GM23338 (cell line): ENCODE data around the gene CD2. TPM values are rescaled to one million over a fixed set of nuclear protein-coding genes. Genes with fewer than 3 reads are reported as not detected.

Experiments used
- ATAC-seq: fragments of 200-7000 bp; cut with Tn5 transposase; 3 replicates; pipeline ENCODE4 v1.9.1; 2020
- DNase-seq: peaks from one replicate; pipeline ENCODE4 v3.0.0-alpha.2; 2015; ENCODE audit warnings: low spot score
- H2AFZ ChIP-seq: fragments of 200-600 bp; sonication (generic); 2 replicates; pipeline ENCODE4 v1.8.0; 2016; ENCODE audit warnings: antibody characterized with exemption, mild to moderate bottlenecking, moderate library complexity
- H3F3A ChIP-seq: fragments of 200-600 bp; sonication (generic); replicated peaks from 2 replicates; pipeline ENCODE4 v1.8.0; 2017; ENCODE audit warnings: antibody characterized with exemption, mixed run types, low read depth
- H3K27ac ChIP-seq: fragments of 200-600 bp; sonication (generic); 2 replicates; pipeline ENCODE4 v1.6.1; 2016; ENCODE audit warnings: low read depth
- H3K27me3 ChIP-seq: fragments of 200-600 bp; sonication (generic); 2 replicates; pipeline ENCODE4 v1.8.0; 2016; ENCODE audit warnings: mild to moderate bottlenecking, mixed run types, moderate library complexity; ENCODE audit not compliant: insufficient read depth
- H3K36me3 ChIP-seq: fragments of 200-600 bp; sonication (generic); 2 replicates; pipeline ENCODE4 v1.8.0; 2016; ENCODE audit warnings: mild to moderate bottlenecking; ENCODE audit not compliant: insufficient read depth
- H3K4me1 ChIP-seq: fragments of 200-600 bp; sonication (generic); 2 replicates; pipeline ENCODE4 v1.8.0; 2016; ENCODE audit warnings: mild to moderate bottlenecking, moderate library complexity; ENCODE audit not compliant: insufficient read depth
- H3K4me2 ChIP-seq: fragments of 200-600 bp; sonication (generic); 2 replicates; pipeline ENCODE4 v1.7.1; 2017; ENCODE audit warnings: mixed run types
- H3K4me3 ChIP-seq: fragments of 200-600 bp; sonication (generic); 2 replicates; pipeline ENCODE4 v1.6.1; 2016; ENCODE audit warnings: mixed run types
- H3K79me2 ChIP-seq: fragments of 200-600 bp; sonication (generic); replicated peaks from 2 replicates; pipeline ENCODE4 v1.8.0; 2017; ENCODE audit warnings: mild to moderate bottlenecking; ENCODE audit not compliant: insufficient read depth
- H3K9me2 ChIP-seq: fragments of 200-600 bp; sonication (generic); 2 replicates; pipeline ENCODE4 v1.8.0; 2017; ENCODE audit not compliant: insufficient read depth
- H4K20me1 ChIP-seq: fragments of 200-600 bp; sonication (generic); replicated peaks from 2 replicates; pipeline ENCODE4 v1.8.0; 2017; ENCODE audit warnings: mild to moderate bottlenecking; ENCODE audit not compliant: insufficient read depth
- H3K27ac Mint-ChIP-seq: 2 replicates; pipeline ENCODE4 v1.8.0; 2020; ENCODE audit warnings: inconsistent platforms, mild to moderate bottlenecking, moderate library complexity, mixed read lengths
- H3K27me3 Mint-ChIP-seq: 3 replicates; pipeline ENCODE4 v1.8.0; 2022; ENCODE audit warnings: low read depth, mild to moderate bottlenecking, moderate library complexity, mixed read lengths, inconsistent platforms; ENCODE audit not compliant: insufficient read depth, poor library complexity
- H3K36me3 Mint-ChIP-seq: 3 replicates; pipeline ENCODE4 v1.8.0; 2021; ENCODE audit warnings: low read depth, mild to moderate bottlenecking, inconsistent platforms, moderate library complexity, mixed read lengths
- H3K4me1 Mint-ChIP-seq: 3 replicates; pipeline ENCODE4 v1.8.0; 2020; ENCODE audit warnings: mild to moderate bottlenecking, inconsistent platforms, mixed read lengths
- H3K4me3 Mint-ChIP-seq: 3 replicates; pipeline ENCODE4 v1.8.0; 2021; ENCODE audit warnings: moderate library complexity, mild to moderate bottlenecking, inconsistent platforms, mixed read lengths
- H3K9me3 Mint-ChIP-seq: 3 replicates; pipeline ENCODE4 v1.8.0; 2020; ENCODE audit warnings: moderate library complexity, mild to moderate bottlenecking, inconsistent platforms, mixed read lengths
- CREB1 ChIP-seq: fragments of 250-450 bp; sonication (Bioruptor Pico); IDR thresholded peaks from 2 replicates; pipeline ENCODE4 v1.5.0; 2020; ENCODE audit warnings: low read depth, mild to moderate bottlenecking, moderate library complexity
- CTCF ChIP-seq, 2 experiments: fragments of 200-600 bp in 1 of 2; sonication (generic) in 1 of 2; conservative IDR thresholded peaks; 2 replicates each; pipeline versions ENCODE4 v1.5.1 to v1.6.1; 2016 to 2017; ENCODE audit warnings: antibody characterized with exemption in 2 of 2, low read depth in 2 of 2, mild to moderate bottlenecking in 2 of 2, moderate library complexity in 1 of 2
- ETS1 ChIP-seq: IDR thresholded peaks from 2 replicates; pipeline ENCODE4 v1.6.1; 2016; ENCODE audit warnings: antibody characterized with exemption
- EZH2 ChIP-seq: fragments of 200-600 bp; sonication (generic); IDR thresholded peaks from one replicate; pipeline ENCODE4 v1.8.0; 2017; ENCODE audit warnings: antibody characterized with exemption, mild to moderate bottlenecking, low read depth; ENCODE audit not compliant: unreplicated experiment
- EZH2phosphoT487 ChIP-seq: fragments of 200-600 bp; sonication (generic); IDR thresholded peaks from one replicate; pipeline ENCODE4 v1.8.1; 2018; ENCODE audit warnings: antibody characterized with exemption; ENCODE audit not compliant: unreplicated experiment
- JUNB ChIP-seq: IDR thresholded peaks from one replicate; pipeline ENCODE4 v1.6.1; 2016; ENCODE audit warnings: antibody characterized with exemption; ENCODE audit not compliant: unreplicated experiment
- NANOG ChIP-seq: IDR thresholded peaks from 2 replicates; pipeline ENCODE4 v1.6.1; 2016; ENCODE audit warnings: antibody characterized with exemption, borderline replicate concordance
- POLR2AphosphoS5 ChIP-seq: IDR thresholded peaks from 2 replicates; pipeline ENCODE4 v1.6.1; 2016; ENCODE audit warnings: antibody characterized with exemption, low read depth
- REST ChIP-seq: IDR thresholded peaks from one replicate; pipeline ENCODE4 v1.6.1; 2018; ENCODE audit warnings: antibody characterized with exemption; ENCODE audit not compliant: unreplicated experiment
- STAT1 ChIP-seq: IDR thresholded peaks from one replicate; pipeline ENCODE4 v1.6.1; 2016; ENCODE audit warnings: antibody characterized with exemption; ENCODE audit not compliant: unreplicated experiment
- ZNF114 ChIP-seq: fragments of 250-450 bp; sonication (Bioruptor Pico); IDR thresholded peaks from 2 replicates; pipeline ENCODE4 v1.5.0; 2020; ENCODE audit warnings: mild to moderate bottlenecking, moderate library complexity
- ZNF331 ChIP-seq: fragments of 250-450 bp; sonication (Bioruptor Pico); IDR thresholded peaks from 2 replicates; pipeline ENCODE4 v1.5.0; 2020; ENCODE audit warnings: low read depth, mild to moderate bottlenecking, moderate library complexity
- ZNF462 ChIP-seq: fragments of 250-450 bp; sonication (Bioruptor Pico); IDR thresholded peaks from 2 replicates; pipeline ENCODE4 v1.5.0; 2020; ENCODE audit warnings: mild to moderate bottlenecking, moderate library complexity
- polyA plus RNA-seq: library from polyadenylated mRNA; unstranded; fragments of >200 nt; fragmentation: Nextera tagmentation; extraction: Ambion mirVana; gene quantifications from 2 replicates; pipeline ENCODE4 v1.2.1, GENCODE V29; 2016
- total RNA-seq: library from RNA; depleted of rRNA; stranded (reverse); fragments of >200 nt; shearing (Covaris generic); gene quantifications from 2 replicates; pipeline ENCODE4 v1.2.3, GENCODE V29; 2014

The CD2 gene
- total and polyA plus RNA-seq, 2 experiments from 2014 or later = not detected

- no peak for TF ChIP-seq ZNF462
Observed at GRCh38 chr1:116743535-116743934, 10.7 kb upstream of the CD2 start (continued).

- H3K4me3 ChIP-seq = no peak overlapping the region
- H3K27me3 ChIP-seq = no peaks in the 10 kb centered on the region
- no peaks in the 10 kb centered on the region for H4K20me1 ChIP-seq
- no peak for ATAC-seq
- no peaks in the 10 kb centered on the region for H3K4me1 ChIP-seq
- no peaks in the 10 kb centered on the region for H3K27me3 Mint-ChIP-seq
- H3K4me3 Mint-ChIP-seq = no peak overlapping the region
- H3K27ac Mint-ChIP-seq = no peak overlapping the region
- H3K9me3 Mint-ChIP-seq = peaks cover 57% of the 10 kb centered on the region
- no peaks in the 10 kb centered on the region for H3K9me2 ChIP-seq
- no peaks in the 10 kb centered on the region for H3K79me2 ChIP-seq
- H2AFZ ChIP-seq = no peak overlapping the region
- H3K27ac ChIP-seq = no peak overlapping the region
- peaks cover 5% of the 10 kb centered on the region; the same call in 1 of the 2 replicates for H3K36me3 ChIP-seq
- no peaks in the 10 kb centered on the region for H3F3A ChIP-seq
- DNase-seq = no peak
- H3K4me1 Mint-ChIP-seq = no peaks in the 10 kb centered on the region
- H3K4me2 ChIP-seq = no peak overlapping the region
- H3K36me3 Mint-ChIP-seq = peaks cover 32% of the 10 kb centered on the region
- TF ChIP-seq CREB1 (CRISPR knock-in tag) = no peak
- no peak for TF ChIP-seq REST
- no peak for TF ChIP-seq POLR2AphosphoS5
- no peak for TF ChIP-seq JUNB
- no peak for TF ChIP-seq ZNF331
- TF ChIP-seq NANOG = no peak
- TF ChIP-seq ZNF114 (CRISPR knock-in tag) = no peak
- no peak for TF ChIP-seq EZH2phosphoT487
- no peak for TF ChIP-seq CTCF (conservative IDR thresholded peaks at IDR 0.05; ENCODE audit: low read depth in 2 of 2)
- TF ChIP-seq STAT1 = no peak
- TF ChIP-seq ETS1 = no peak
- TF ChIP-seq EZH2 = no peak
Observed at GRCh38 chr1:116748272-116748671, 6.0 kb upstream of the CD2 start.
